Glomerular visceral epithelial cell (primary cell): ENCODE data around the gene DNAJC5G.
"Not testable (repeated sequence)": the region's sequence is repeated elsewhere in the genome, so short reads cannot be mapped to it uniquely, and the experiment has no call there.

Experiments used
- DNase-seq: peaks from one replicate; pipeline ENCODE4 v3.0.0-alpha.2; 2016; ENCODE audit errors: extremely low spot score

DNAJC5G gene

DNA sequence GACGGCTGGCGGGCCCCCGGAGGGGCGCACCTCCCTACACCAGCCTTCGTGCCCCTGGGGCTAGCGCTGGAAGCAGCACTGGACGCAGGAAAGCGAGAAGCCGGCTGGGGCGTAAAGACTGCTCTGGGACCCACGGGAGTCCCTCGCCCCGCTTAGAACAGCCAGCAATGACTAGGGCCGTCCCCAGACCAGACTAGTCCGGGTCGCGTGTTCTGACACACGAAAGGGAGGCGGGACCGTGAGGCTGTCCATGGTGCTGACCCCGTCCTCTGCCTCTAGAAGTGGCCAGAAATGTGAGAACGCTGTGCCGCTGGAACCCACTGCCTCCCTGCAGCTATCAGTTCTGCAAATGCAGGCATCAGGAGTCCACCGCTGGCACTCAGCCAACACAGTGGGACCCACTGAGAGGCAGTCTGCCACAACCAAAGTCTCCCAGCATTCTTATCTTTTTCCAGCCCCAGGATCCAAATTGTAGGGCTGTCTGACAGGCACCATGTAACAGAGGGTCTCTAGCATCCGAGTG, 33.2 kb downstream of the DNAJC5G start, which contains the start of gene UCN:
UCN (minus strand) TSS at position 87 of the 523 bp plus-strand sequence. CDS start 550 bp downstream, outside the sequence.
- DNase-seq, result no peak

DNA sequence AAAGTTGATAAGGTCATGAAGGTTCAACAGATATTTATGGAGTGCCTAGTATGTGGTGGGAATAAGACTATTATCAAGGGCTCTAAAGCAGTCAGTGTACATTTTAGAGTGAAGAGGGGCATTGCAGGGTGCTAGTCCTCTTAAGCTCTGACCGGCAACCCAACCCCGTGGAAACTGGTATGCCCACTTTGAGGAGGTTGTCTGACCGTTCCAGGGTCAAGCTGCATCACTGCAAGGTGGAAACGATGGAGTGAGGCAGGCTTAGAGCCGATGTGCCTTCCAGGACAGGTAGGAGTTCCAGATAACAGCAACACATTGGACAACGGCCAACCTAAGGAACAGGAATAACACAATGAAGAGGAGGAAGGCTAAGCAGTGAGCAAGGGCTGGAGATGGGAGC, 34.4 kb downstream of the DNAJC5G start:
- DNase-seq, result no peak

DNA sequence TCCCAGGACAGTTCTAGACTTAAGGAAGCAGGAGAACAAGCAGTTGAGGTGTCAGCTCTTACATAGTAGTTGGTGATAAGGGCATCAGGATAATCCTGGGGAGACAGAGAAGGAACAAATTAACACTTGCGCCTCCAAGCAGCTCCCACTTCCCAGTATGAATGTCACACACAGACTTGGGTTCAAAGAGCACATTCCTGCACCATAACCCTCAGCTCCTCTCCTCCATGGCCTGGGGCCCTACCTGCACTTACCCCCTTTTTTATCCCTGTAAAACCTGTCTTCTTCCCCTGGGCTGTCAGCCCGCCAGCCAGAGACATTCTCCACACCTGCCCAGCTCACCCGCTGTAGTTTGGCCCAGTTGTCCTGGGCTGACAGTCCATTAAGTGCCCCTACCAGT, 36.9 kb downstream of the DNAJC5G start:
- no peak for DNase-seq

DNA sequence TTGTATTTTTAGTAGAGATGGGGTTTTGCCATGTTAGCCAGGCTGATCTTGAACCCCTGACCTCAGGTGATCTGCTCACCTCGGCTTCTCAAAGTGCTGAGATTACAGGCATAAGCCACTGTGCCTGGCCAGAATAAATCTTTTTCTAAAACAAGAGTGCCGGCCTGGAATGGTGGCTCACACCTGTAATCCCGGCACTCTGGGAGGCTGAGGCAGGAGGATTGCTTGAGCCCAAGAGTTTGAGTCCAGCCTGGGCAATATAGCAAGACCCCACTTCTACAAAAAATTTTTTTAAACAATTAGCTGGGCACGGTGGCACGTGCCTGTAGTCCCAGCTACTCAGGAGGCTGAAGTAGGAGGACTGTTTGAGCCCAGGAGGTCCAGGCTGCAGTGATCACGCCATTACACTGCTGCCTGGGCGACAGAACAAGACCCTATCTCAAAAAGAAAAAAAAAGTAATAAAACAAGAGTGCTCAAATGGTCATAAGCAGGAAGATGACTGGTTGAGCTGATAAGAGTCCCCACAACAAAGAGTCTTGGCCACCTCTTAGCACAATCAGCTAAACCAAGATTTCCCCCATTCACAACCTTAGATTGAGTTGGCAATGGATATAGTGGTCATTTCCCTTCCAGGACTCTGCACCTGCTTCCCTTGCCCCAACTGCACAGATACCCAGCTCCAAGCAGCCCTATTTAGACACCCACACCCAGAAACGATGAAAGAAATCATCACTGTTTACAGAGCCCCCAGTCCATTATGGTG, 38.8 kb downstream of the DNAJC5G start:
- no peak for DNase-seq

DNA sequence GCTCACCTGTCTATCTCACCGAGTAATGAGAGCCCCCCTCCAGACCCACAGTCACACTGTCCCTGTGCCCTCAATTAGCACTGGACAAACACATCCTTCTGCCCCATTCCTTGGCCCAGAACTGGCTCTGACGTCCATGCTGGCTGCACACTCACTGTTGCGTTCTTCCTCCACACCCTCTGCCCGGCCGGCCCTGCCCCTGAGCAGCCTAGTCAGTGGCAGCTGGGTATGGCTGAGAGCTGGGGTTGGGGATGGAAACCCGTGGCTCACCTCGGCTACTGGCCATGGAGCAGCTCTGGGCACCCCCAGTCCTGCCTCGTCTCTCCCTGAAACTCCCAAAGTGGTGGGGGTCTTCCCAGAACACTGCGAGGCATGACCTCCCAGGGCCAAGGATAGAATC, 39.5 kb downstream of the DNAJC5G start:
- DNase-seq, result no peak

DNA sequence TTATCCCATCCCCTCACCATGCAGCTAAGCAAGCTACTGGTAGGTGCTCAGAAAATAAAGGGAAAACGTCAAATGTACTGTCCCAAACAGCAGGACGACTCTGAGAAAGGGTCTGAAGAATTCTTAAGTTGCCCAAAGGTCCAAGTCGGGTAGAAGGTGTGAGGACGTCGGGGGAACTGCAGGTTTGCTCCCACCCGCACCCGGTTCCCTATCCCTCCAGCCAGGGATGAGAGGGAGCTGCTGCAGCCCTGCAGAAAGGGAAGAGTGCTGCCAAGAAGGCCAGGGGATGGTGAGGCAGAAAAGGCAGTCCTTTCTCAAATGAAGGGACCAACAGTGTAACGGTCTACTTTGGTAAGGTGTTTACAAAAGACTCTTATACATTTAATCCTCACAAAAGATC, 39.9 kb downstream of the DNAJC5G start:
- DNase-seq, result no peak

DNA sequence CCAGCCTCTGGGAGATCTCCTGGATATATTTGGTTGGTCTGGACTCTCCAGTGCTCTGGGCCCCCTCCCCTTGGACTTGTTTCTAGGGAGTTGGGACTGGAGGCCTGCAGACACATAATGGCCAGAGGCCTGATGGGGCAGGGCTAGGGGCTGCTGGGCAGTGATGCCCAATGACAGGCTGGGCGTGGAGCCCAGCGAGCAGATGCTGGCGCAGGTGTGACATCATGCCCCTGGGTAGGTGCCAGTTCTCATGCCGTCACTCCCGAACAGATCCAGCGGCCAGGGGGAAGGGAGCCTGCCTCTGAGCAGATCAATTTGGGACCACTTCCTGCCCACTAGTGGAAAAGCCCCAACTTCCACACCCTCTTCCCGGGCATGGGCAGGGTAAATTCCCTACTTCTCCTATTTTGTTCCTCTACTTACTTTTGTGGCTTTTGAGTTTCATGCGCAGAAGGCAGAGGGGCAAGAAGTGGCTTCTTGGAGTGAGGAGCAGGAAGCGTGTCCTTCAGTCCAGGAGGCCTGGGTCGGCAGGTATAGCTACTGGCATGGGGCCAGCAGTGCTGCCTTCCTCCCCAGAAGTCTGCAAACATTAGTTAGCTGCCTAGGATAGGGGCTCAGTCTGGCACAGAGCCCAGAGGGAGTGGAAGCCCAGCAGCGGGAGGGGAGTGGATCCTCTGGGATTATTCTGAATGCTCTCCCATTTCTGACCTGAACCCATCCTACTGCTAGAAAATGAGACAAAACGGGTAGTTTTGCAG, 41.6 kb downstream of the DNAJC5G start:
- DNase-seq, result no peak

DNA sequence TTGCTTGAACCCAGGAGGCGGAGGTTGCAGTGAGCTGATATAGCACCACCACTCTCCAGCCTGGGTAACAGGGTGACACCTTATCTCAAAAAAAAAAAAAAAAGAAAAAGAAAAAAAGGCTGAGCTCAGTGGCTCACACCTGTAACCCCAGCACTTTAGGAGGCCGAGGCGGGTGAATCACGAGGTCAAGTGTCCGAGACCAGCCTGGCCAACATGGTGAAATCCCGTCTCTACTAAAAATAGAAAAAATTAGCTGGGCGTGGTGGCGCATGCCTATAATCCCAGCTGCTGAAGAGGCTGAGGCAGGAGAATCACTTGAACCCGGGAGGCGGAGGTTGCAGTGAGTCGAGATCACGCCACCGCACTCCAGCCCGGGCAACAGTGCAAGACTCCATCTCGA, 44.6 kb downstream of the DNAJC5G start:
- DNase-seq, result not testable (repeated sequence)

DNA sequence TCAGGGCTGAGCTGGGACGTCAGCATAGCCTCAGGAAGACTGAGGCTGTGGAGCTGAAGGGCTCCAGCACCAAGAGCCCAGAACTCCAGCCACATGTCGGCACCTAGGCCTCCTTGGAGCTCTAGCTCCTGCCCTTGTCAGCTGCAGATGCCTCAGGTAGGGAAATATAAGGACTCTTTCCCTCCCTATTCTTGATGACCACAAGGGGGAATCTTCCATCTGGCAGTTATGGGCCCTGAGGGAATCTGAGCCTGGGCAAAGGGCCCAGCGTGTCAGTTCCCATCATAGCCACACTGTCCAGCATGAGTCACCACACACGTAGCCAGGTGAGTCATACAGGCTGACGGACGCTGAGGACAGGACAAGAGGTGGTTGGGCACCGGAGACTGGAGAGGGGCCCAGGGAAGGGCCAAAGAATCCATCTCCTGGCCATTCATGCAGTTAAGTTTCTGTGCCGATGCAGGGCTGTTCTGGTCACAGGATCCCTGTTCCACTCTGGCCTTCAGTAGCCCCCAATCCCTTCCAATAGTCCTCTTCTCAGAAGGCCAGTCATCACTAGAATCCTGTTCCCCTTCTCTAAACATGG, 45.8 kb downstream of the DNAJC5G start:
- peak; percentile 98 for DNase-seq

DNA sequence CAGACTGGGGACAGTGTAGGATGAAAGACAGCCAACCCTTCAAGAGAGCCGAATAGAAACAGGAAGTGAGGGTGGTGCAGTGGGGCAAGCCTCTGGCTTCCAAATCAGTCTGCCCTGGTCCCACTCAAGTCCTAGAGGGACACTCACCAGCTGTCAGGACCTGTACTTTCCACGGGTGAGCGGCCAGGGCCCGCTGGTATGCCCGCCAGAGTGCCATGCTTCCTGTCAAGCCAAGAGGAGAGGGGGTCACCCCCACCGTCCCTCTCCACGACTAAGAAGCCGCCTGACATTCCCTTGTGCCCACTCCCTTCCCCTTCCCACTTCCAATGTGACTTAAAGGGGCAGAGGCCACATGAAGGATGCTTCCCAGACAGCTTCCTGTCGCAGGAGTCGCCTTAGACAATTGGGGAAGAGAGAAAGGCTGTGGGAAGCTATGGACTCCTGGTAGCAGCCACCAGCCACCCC, 47.1 kb downstream of the DNAJC5G start:
- peak; percentile 28 for DNase-seq

DNA sequence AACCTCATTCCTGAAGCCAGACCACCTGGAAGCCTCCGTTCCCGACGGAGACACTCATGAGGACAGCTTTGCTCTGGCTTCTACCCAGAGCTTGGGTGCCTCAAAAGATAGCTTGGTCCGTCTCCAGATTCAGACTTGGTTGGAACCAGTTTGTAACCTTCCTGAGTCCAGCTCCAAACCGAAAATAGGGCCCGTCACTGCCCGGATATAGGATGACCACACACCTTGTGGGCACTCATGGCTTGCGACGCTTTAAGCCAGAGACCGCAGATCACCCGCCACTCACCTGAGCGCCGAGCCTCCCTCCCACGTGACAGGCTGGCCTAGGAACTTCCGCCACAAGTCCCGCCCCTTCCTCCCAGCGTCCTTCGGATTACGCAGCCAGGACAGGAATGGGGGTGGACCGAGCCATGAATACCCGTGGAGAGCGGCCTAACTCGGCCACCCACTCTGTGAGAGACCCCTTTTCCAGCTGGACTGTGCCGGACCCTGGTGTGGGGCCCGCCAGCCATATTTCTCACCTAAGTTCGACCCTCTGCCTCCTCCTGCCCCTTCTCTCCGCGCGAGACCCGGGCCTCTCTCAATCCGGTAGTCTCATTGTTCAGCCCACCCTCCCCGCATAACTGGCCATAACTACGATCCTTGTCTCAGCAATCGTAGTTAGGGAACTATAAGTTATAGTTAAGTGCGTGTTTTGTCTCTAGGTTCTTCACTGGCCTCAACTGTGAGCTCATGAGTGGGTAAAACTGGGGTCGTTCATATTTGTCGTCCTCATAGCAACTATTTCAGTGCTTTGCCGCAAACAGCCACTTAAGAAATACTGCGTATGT, 47.7 kb downstream of the DNAJC5G start, which contains the start of gene MPV17:
MPV17 (minus strand) TSS at position 332 of the 830 bp plus-strand sequence. CDS start 580 bp downstream, outside the sequence.
- peak; percentile 89 for DNase-seq

DNA sequence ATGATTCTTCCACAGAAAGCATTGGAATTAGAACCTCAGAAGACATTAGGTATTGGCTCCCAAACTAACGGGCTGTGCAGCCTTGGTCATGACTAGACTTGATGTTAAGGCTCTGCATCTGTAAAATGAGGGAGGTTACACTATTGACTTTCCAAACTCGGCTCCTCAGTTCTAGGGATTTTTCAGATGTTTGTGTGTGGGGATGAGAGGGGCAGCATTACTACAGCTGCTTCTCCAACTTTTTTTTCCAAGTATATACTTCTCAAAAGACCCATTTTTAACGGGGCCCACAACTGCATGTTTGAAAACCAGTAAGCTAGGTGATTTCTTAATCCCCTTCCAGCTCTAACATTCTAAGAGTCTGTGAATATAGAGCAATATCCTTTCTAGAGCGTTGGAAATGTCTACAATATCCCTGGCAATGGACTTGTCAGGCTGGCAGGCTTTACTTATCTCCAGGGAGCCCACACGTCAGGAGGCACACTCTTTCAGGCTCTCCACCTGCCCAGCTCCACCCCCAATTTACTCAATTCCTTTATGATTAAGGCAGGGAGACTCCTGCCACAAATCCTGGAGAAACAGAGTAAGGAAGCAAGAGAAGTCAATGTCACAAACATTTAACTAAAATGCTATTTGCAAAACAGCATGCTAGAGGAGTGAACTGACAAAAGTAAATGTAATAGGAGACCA, 48.5 kb downstream of the DNAJC5G start:
- DNase-seq, result peak; percentile 8

DNA sequence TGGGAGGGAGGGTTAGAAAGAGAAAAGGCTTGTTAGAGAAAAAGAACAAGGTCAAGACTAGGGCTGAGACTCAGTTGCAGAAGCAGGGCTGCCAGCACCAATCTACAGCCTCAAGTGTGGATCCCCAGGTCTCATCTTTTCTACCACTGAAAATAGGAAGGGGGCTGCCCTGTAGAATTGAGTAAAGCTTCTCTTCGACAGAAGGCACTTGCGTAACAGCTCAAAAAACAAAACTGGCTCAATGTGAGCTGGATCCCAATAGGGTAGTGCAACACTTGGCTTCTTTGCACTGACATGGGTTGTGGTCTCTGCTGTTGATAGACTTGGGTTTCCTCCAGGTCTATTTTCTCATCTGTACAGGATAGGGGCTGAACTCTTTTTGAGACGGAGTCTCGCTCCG, 49.5 kb downstream of the DNAJC5G start:
- no peak for DNase-seq
